ENCODE measurements around the gene PCDHA13. TPM values are rescaled to one million over a fixed set of nuclear protein-coding genes. Genes with fewer than 3 reads are reported as not detected.

Gene PCDHA13
- total RNA-seq (2021; ENCODE audit: unreplicated experiment) (not detected), Bru-seq, nascent RNA (percentile 15 among the genes with signal in this experiment), BruChase-seq, experiment 1, labeled RNA remaining after a 6-hour chase (not detected), BruChase-seq, experiment 2, labeled RNA remaining after a 2-hour chase (percentile 15 among the genes with signal in this experiment)
- polyA plus RNA-seq (2012): 0.01 TPM in 1 of 2 replicates, not detected in the other
- long read RNA-seq: 0 reads

DNA sequence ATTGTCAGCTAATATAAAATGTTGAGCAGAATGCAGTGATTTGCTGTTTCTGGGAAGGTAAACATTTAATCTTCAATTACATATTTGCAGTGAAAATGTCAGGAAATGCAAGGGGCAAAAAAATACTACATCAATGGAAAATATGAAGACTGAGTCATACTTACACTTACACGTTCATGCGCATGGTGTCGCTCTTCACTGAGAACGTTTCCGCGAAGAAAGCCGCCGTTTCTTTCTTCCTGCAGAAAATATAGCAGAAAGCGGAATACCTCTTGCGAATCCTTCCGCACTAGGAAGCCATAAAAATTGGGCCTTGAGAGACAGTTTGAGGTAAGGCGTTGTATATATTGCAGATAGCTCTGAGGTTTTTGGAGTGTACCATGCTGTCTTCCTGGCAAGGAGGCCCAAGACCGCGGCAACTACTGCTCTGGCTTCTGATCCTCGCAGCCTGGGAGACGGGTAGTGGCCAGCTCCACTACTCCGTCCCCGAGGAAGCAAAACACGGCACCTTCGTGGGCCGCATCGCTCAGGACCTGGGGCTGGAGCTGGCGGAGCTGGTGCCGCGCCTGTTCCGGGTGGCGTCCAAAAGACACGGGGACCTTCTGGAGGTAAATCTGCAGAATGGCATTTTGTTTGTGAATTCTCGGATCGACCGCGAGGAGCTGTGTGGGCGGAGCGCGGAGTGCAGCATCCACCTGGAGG, at the start of gene PCDHA13:
PCDHA13 (plus strand) TSS at position 236 of the 702 bp plus-strand sequence; CDS start at position 381, 145 bp downstream.
- BruUV-seq (replicated peaks): no TSS peak
- H3K4me2 ChIP-seq (ENCODE audit: low read length): no peak within 1 kb of the TSS
- H3K27ac ChIP-seq (ENCODE audit: low read depth, low read length): no peak within 1 kb of the TSS
- no peaks in the 10 kb centered on the region; the same call in 1 of the 2 replicates for H3K9me2 ChIP-seq (ENCODE audit: insufficient read depth)
- H3K4me3 ChIP-seq (replicated peaks in 1 of 2; ENCODE audit: low read depth in 1 of 2, low read length in 2 of 2): no peak within 1 kb of the TSS
- intact Hi-C loops (cut with micrococcal nuclease): loop anchor here (1.0 kb wide), 1 partner anchor 159 kb away; no protein-coding TSS in a partner anchor
- ChIA-PET RAD21 (ENCODE audit: low non-redundant PET in 1 of 2, low total read pairs in 2 of 2, uncharacterized antibody in 2 of 2, unreplicated experiment in 2 of 2) (interaction anchor here in 1 of 2 experiments (1.4 kb wide), 1 partner anchor 159 kb away, joined by 3 read pairs; no protein-coding TSS in a partner anchor), POLR2A (interaction anchor here (2.1 kb wide), 1 partner anchor 158 kb away, joined by 4 read pairs; no protein-coding TSS in a partner anchor), CTCF (interaction anchor here (1.4 kb wide), 1 partner anchor 158 kb away, joined by 3 read pairs; no protein-coding TSS in a partner anchor)
- H3K79me2 ChIP-seq (ENCODE audit: insufficient read depth, low read length): no peaks in the 10 kb centered on the region
- no peaks in the 10 kb centered on the region for H4K20me1 ChIP-seq (ENCODE audit: insufficient read depth)
- H3K4me1 ChIP-seq (ENCODE audit: control insufficient read depth in 1 of 2, insufficient read depth in 2 of 2, low read length in 2 of 2): no peaks in the 10 kb centered on the region
- H3K9ac ChIP-seq (ENCODE audit: low read length): no peak within 1 kb of the TSS
- TF ChIP-seq ZBTB33 (IDR thresholded peaks at IDR 0.05; ENCODE audit: extremely low read depth, insufficient replicate concordance, low read length): no peak
- no peak for TF ChIP-seq EGR1 (IDR thresholded peaks at IDR 0.05; ENCODE audit: low read depth)
- TF ChIP-seq ELF1 (IDR thresholded peaks at IDR 0.05; ENCODE audit: borderline replicate concordance, low read depth): no peak
- no peak for TF ChIP-seq CTCF (IDR thresholded peaks at IDR 0.05 in 2 of 3, conservative IDR thresholded peaks at IDR 0.05 in 1 of 3; ENCODE audit: borderline replicate concordance in 1 of 3, insufficient read depth in 1 of 3, low read depth in 2 of 3, low read length in 2 of 3)
- TF ChIP-seq YY1 (IDR thresholded peaks at IDR 0.05; ENCODE audit: extremely low read depth, insufficient replicate concordance, low read depth, low read length): no peak
- no peak for TF ChIP-seq SIN3A (IDR thresholded peaks at IDR 0.05; ENCODE audit: low read depth)
- TF ChIP-seq SP1 (IDR thresholded peaks at IDR 0.05; ENCODE audit: low read depth): no peak
- TF ChIP-seq CEBPB (IDR thresholded peaks at IDR 0.05; ENCODE audit: low read depth): no peak
- TF ChIP-seq SRF (IDR thresholded peaks at IDR 0.05; ENCODE audit: low read depth): no peak
- no peaks in the 10 kb centered on the region for H3K36me3 ChIP-seq (ENCODE audit: control insufficient read depth in 1 of 2, insufficient read depth in 2 of 2, low read length in 2 of 2)
- H3K9me3 ChIP-seq (ENCODE audit: control insufficient read depth in 1 of 2, insufficient read depth in 1 of 2, low read depth in 1 of 2, low read length in 2 of 2): no peaks in the 10 kb centered on the region
- ATAC-seq (no peak), DNase-seq (ENCODE audit: low read depth, low spot score) (no peak)
- no peaks in the 10 kb centered on the region for H3K27me3 ChIP-seq (ENCODE audit: insufficient read depth, low read length)
- no peak within 1 kb of the TSS for H2AFZ ChIP-seq (ENCODE audit: low read depth, low read length, poor library complexity, severe bottlenecking)

All from HCT116 (cell line).